ENCODE results near the gene LRRC27.
"Not testable (repeated sequence)": the region's sequence is repeated elsewhere in the genome, so short reads cannot be mapped to it uniquely, and the experiment has no call there.

DNA sequence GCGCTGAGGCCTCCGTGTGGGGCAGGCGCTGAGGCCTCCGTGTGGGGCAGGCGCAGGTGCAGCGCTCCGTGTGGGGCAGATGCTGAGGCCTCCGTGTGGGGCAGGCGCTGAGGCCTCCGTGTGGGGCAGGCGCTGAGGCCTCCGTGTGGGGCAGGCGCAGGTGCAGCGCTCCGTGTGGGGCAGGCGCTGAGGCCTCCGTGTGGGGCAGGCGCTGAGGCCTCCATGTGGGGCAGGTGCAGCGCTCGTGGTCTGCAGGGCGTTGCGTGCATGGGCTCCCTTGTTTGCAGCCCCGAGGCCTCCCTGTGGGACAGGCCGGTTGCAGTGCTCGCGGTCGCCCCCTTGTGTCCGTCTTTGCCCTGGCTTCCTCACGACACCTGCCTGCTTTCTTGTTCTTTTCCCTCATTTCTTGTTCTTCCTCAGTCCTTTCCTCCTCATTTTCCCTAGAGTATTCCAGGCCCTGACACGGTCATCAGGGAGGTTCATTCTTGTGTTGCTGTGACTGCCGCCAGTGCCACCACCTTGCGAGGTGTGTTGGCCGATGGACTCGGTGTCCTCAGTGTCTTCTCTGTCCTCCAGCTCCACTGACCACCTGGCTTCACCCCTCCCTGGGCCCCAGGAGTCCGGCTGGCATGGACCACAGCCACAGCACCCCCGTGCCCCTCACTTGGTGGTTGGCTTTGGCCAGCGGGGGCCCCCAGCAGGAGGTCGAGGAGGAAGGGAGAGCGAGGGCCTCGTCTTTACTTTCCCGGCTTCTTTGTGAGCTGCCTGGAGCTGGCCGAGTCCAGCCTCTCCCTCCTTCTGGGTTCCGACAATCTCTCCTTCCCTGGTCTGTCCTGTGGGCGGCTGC is 20.7 kb downstream of the LRRC27 start:
- TF ChIP-seq CTCF (IDR thresholded peaks at IDR 0.05): peak; percentile 62 to 72 (median 68)
- TF ChIP-seq POLR2A, POLR2AphosphoS5 (IDR thresholded peaks at IDR 0.05): not testable (repeated sequence)

Data from prostate gland (tissue), 2 donors.